DMS153 treated with DMSO at 0.1 percent for 48 hours (cell line): Measurements from ENCODE around the gene DNAI1.
"Not testable (repeated sequence)": the region's sequence is repeated elsewhere in the genome, so short reads cannot be mapped to it uniquely, and the experiment has no call there.

ENCODE experiments used
- DNase-seq: peaks from one replicate; lab custom pipeline; 2025; ENCODE audit not compliant: unreplicated experiment; lab: John Stamatoyannopoulos, UW

The DNAI1 gene

DNA sequence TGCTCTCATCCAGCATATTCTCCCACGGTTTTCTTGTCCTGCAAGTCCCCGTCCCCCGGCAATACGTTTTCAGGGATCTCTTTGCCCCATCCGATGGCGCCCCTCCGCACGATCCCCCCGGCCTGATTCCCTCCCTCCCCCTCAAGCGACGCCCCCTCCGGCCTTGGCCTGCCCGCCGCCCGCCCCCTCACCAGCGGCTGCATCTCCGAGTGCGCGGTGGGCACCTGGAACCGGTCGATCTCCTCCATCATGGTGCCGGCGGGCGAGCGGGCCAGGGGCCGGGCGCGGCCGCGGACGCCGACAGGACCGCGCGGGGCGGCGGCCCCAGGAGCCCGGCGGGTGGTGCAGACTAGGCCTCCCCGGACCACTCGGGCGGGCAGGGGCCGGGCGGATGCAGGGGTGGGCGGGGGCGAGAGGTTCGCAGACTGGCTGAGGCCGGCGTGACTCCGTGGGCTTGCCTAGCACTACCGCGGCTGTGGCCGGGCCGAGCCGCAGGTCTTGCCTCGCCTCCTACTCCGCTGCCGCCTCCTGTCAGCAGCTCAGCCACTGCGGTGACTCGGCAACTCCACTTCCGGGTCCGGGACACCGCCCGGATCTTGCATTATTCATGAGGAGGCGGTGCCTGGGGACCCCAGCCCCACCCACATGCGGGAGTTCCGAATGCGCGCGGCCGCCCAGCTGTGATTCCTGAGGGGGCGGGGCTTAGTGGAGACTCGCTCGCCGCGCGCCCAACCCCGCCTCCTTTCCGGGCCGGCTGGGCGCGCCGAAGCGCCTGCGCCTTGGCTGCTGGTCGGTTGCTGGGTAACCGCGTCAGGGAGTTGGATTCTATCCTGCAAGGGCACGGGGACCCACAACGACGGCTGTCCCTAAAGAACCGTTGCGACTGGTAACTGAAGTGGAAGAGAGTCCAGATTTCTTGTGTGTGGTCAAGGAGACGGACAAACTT is at the start of gene DNAI1, which contains the start of gene FAM219A:
Gene DNAI1, plus strand, starts transcription at position 793 of the 946 bp plus-strand sequence. CDS start 201 bp downstream, outside the sequence.
Gene FAM219A, minus strand, starts transcription at position 558 of the 946 bp plus-strand sequence. Its CDS starts 307 bp downstream, at position 251.
- peak; percentile 95 for DNase-seq

DNA sequence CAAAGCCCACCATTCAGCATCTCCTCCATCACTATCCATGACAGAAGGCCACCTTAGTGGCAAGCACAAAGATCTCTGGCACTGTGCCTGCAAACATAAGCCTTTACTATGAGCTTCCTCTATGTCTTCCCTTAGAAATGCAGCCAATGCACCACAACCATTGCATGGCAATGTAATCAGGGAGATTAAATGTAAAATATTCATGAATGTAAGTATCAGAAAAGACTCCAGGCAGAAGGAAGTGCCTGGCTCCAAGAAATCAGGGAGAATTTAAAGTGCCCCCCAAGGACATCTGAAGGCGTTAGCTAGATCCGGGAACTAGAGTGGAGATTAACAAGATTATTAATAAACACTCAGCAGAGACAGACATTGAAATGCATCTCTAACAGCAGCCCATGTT is 49.5 kb upstream of the DNAI1 start:
- no peak for DNase-seq

DNA sequence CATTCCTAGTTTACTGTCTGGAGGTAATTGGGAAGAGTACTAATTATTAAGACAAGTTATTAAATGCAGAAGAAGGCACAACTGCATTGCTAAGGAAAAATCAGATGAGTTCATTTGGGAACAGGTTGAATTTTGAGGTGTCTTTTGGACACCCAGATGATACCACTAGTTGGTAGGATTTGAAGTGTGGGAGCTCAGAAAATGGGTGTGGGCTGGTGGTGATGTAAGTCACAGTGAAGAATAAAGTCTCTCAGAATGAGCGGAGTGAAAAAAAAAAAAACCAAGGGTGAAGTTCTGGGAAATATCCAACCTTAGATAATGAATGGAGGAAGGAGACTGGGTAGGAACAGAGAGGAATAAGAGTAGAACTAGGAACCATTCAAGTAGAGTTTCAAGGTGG is 46.3 kb upstream of the DNAI1 start:
- no peak for DNase-seq

DNA sequence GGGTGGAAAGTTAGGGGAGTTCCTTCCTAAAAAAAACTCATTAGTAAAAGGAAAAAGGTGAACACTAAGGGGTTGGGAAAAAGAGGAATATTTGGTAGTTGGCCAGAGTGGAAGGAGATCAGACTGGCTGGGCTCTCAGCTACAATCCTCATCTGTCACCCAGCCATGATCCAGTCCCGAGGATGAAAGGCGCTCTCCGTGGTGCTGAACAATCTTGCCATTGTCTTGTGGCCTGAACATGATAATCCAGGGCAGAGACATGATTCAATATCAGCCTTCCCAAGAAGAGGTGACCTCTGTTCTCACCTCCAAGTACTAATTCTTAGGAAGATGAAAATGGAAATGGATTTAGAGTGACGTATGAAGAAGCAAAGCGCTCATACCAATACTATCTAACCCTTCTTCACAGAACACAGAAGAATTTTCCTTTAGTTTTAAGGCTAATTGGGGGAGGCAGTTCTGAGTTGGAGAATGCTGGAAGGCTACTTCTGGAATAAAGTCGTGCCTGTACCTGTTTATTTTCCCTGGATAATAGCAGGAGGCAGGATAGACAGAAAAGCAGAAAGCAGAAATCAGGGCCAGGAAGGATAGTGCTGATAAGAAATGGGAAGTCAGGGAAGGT is 45.3 kb upstream of the DNAI1 start:
- DNase-seq = no peak

DNA sequence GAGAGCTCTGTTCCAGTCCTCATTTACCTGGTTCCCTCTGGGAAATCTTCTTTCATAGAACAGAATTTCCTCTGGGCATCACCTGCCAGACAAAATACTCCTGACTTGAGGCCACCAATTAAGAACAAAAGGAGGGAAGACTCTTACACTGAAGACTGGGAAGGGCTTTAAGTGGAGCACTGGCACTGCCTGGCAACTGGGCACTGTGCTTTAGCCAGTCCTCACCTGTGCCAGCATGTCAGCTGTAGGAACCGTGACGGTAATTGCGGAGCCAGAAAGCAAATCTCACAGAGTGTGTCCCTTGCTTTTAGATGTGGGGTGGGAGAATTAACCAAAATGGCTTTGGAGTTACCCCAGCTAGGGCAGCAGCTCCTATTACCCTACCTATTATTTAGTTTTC is 40.9 kb upstream of the DNAI1 start:
- peak; percentile 43 for DNase-seq

DNA sequence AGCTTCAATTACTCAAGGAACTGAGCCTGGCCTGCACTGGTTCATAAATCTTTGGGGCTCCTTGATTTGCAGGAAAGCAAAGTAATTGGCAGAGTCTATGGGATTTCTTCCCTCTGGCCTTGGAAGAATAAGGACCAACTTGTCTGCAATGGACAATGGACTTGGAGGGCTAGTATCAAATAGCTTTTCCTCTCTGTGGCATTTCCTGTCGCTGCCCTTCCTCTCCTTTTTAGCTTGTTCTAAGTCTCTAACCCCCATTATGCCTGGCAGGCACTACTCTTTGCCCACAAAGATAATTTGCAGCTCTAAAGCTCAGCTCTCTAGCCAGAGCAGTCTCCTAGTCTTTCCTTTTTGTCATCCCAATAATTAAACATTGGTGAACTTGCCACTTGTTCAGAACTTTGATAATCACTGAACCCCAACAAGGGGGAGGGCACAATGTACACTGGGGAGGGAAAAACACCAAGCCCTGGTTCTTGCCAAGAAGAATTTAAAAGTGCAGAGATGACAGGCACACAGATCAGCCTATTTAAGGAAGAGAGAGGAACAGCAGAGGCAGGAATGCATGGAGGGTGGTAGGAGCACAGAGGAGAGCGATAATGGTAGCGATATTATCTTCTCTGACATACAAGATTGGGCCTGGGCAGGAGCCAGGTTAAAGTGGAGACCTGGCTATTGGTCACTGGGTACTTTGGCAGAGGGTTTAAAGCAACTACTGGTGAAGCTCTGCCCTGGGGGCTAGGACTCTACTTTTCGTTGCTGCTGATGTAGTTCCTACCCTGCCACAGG is 38.7 kb upstream of the DNAI1 start:
- no peak for DNase-seq

DNA sequence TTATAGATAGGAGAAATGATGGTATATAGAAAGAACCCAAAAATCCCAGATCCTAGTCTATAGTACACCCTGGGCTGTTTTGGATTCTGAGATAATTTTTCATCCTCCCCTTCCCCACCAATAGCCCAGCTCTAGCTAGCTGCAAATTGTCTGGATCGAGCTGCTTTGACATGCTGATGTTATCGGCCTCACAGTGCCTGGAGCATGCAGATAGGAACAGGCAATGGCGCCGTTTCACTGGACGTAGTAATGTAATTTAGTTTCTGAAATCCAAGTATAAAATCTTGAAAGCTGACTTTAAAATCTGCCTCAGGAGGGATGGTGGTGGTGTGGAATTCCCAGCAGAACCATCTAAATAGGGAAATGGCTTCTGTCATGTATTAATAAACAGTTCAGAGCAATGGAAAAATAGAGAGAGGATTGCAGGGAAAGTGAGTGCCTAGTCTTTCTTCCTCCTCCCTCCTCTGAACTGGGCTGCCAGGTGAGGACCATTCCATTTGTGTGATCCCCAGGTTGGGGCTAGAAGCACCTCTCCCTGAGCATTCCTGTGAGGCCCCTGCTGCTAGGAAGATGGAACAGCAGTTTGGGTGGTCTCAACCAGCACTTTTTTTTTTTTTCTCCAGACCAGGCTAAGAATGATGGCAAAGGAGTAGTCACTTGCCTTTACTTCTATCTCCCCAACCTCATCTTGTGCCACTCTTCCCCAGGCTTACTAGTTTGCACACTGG is 32.1 kb upstream of the DNAI1 start:
- no peak for DNase-seq

DNA sequence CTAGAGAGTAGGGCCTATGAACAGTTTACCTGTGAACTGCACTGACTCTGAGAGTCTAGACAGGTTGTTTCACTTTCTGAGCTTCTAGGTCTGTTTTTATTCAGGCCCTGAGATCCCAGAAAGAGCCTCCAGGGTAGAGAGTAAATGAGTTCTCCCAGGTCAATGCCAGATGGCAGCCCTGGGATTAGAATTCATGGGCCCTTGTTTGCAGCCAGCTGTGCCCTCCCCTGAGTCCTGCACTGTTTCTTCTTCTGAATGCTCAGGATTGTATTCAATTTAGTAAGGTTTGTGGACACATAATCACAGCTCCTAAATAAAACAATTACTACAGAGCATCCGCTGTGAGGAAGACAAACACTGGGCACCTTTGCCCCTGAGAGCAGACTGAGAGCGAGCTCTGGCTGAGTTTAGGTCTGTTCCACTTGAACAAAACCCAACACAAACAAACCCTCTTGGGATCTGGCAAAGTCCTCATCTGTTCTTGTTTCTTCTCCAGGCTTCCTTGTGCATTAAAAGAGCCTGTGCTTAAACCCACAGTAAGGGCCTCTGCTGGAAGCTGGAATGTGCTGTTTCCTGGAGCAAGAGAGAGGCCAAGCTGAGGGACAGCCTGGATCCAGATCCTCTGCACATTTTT is 30.2 kb upstream of the DNAI1 start:
- DNase-seq = no peak

DNA sequence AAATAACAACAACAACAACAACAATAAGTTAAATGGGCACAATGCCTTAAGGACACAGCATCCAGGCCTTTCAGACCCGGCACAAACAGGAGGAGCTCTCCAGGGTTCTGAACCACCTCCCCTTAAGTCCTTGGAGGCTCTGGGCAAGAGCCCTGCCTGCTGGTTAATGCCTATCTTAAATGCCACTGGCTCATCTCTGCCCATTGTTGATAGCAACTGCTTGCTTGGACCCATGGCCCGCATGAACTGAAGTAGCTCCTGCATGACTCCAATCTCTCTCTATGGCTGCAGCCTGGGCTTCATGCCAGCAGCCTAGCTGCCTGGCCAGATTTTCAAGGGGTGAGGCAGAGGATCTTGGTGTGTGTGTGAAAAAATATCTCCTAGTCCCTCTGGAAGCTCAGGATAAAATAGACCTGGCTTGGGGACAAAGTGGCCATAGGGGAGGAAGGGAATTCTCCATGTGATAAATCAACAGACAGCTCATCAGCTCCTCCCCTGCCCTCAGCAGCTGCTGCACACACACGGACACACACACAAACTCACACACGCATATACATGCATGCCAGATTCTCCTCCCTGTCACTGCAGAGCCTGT is 27.7 kb upstream of the DNAI1 start:
- DNase-seq = peak; percentile 81

DNA sequence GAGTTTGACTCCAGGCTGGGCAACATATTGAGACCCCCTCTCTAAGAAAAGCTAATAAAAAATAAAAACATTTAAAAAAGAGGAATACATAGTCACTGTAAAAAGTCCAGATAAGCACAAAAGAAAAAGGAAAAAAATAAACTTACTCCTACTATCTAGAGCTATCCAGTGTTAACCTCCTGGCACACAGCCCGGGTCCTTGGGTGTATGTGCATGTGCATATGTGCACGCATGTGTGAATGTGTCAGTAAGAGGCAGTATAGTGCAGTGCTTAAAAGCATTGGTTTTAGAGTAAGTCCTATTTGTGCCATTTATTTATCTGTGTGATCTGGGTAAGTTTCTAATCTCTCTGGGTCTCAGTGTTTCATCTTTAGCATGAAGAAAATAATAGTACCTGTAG is 26.9 kb upstream of the DNAI1 start:
- DNase-seq = no peak

DNA sequence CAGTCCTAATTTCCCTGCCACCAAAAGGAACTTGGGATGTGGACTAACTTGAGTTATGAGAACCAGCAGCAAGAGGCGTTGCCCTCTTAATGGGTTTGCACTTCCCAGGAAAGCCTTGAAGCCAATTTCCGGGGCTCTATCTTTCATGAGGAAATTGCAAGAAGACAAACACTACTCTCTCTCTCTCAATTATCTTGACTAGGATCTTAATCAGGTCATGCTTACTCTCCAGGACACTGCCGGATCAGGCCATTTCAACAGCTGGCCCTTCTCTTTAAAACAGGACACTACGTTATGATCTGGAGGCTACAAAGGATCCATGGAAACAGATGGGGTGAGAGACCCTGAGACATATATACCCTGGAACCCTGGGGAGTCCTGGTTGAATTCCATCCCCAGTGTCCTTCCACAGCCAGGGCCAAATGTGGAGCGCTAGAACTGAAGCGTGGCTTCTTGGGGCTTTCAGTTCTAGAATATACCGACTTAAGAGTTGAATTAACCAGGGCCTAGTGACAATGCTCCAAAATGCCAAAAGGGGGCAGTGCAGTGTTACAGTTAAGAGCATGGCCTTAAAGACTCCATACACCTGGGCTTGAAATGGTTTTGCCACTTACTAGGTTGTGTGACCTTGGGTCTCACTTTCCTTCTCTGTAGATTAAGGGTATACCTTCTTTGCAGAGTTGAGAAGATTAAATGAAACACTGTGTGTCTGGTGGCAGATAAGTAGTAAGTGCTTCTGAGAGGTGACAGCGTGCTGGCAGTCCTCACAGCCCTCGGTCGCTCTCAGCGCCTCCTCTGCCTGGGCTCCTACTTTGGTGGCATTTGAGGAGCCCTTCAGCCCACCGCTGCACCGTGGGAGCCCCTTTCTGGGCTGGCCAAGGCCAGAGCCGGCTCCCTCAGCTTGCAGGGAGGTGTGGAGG is 21.3 kb upstream of the DNAI1 start:
- peak; percentile 12 for DNase-seq

DNA sequence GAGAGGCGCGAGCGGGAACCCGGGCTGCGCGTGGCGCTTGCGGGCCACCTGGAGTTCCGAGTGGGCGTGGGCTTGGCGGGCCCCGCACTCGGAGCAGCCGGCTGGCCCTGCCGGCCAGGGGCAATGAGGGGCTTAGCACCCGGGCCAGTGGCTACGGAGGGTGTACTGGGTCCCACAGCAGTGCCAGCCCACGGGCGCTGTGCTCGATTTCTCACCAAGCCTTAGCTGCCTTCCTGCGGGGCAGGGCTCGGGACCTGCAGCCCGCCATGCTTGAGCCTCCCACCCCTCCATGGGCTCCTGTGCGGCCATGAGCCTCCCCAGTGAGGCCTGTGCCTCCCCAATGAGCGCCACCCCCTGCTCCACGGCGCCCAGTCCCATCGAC is 20.7 kb upstream of the DNAI1 start:
- DNase-seq = not testable (repeated sequence)

DNA sequence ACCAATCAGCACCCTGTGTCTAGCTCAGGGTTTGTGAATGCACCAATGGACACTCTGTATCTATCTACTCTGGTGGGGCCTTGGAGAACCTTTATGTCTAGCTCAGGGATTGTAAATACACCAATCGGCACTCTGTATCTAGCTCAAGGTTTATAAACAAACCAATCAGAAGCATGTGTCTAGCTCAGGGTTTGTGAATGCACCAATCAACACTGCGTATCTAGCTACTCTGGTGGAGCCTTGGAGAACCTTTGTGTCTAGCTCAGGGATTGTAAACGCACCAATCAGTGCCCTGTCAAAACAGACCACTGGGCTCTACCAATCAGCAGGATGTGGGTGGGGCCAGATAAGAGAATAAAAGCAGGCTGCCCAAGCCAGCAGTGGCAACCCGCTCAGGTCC is 20.1 kb upstream of the DNAI1 start:
- DNase-seq = not testable (repeated sequence)

DNA sequence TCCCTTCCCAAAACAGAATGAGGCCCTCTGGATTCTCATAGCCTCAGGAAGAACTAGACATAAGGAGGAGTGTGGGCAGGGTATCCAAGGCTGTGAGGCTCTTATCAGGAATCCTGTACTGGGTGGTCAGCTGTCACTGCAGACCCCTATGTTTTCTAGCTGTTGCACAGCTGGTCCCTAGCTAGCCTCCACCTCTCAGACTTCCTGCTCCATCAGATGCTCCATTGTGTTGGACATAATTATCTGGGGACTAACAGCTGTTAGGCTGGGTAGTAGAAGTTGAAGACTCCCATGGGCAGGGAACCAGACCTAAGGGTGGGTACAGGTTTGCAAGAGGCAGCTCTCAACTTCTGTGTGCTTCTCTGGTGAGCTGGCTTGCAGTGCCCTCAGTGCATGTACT is 18.6 kb upstream of the DNAI1 start:
- no peak for DNase-seq

DNA sequence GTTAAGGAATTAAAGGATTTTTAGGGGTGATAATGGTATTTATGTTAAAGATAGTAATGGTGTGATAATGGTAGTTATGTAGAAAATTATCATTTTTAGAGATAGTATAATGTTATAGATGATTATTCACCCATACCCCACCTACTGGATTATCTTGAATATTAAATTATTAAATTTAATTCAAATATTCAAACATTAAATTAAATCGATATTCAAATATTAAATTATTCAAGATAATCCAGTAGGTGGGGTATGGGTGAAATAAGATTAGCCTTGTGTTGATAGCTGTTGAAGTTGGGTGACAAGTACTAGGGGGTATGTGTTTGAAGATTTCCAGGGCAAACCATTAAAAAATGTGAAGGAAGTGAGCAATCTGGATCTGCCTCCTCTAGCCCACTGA is 15.8 kb upstream of the DNAI1 start:
- DNase-seq = no peak

DNA sequence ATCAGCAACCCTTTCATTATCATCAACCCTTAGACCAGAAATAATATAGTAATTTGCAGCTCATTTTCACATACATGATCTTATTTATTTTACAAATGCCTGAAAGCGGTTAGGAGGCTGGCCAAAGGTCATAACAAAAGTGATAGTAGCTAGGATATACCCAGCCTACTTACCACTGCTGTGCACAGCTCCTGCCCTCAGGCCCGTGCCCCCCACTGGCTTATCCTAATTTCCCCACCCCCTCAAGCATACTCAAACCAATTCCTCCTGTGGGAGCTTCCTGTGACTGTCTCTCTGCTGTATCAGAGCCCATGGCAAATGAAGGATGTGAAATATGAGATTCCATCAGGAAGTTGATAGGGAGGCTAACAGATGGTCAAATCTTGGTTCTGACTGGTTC is 15.1 kb upstream of the DNAI1 start:
- DNase-seq = no peak

DNA sequence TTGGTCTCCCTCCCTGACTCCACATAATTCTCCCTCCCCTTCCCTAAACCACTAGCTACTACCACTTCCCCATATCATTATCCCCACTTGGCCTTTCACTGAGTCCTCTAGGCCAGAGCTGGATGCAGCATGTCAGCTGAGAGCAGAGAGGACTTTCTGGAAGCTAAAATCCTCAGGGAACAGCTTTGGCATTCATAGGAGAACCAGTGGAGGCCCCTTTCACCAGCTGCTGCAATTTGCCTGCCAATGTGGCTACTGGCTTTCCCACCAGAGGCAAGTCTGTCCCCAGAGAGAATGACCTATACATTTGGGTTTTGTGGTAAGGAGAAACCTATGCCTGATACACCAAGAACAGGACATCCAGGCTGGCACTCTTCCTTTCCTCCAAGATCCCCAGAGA is 14.6 kb upstream of the DNAI1 start:
- no peak for DNase-seq

DNA sequence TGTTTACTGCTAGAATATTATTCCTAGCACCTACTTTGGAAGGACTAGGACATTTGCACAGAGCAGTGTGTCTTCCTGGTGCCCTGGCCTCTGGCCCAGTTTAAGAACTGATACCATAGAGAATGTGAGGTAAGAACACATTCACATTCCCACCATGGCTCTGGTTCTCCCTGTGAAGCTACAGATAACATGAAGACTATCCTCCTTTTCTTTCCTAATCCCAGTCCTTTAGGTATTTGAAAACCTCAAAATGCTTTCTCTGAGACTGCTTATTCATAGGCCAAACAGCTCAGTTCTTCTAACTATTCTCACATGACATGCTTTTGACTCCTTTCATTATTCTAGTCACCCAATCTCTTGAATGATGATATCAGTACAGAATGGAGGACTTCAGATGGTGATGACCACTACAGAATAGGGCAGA is 12.1 kb upstream of the DNAI1 start:
- no peak for DNase-seq

DNA sequence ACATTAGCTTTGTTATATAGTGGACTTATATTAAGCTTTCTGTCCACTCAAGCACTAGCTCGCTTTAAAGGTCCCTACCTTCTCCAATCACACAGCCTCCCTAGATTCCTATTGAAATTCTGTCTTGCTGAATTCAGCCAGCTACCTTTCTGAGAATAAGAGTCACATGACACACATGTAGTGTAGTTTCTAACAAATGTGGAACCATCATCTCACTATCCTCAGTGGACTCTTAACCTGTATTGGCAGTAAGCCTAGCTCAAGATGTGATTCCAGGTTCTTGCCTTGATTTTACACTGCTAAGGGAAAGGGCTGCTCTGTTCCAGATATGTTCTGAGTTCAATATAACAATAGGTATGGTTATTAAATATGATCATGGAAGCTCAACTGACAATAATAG is 11.7 kb upstream of the DNAI1 start:
- no peak for DNase-seq
